GM19238 (cell line): Measurements from ENCODE around the gene HDGFL3.
"Not testable (repeated sequence)": the region's sequence is repeated elsewhere in the genome, so short reads cannot be mapped to it uniquely, and the experiment has no call there.

Experiments used
- DNase-seq: peaks from one replicate; pipeline ENCODE4 v3.0.0; 2011; ENCODE audit warnings: low spot score; ENCODE audit not compliant: insufficient read length

HDGFL3 gene

DNA sequence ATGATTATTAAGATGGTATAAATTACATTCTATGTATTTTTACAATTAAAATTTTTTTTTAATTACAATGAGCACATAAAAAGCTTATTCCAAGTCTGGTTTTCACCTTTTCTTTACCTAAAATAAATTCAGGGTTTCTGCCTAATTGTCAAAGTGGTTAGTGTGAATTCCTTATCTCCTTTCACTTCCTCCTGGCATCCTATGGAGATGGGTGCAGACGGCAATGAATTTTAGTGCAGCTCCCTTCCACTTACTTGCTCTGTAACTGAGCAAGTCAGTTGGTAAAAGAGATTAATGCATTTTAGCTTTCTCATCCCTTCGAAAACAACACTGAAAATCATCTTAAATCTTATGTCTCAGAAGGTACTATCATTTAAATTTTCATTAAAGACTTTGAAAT is 13.1 kb downstream of the HDGFL3 start:
- DNase-seq: no peak

DNA sequence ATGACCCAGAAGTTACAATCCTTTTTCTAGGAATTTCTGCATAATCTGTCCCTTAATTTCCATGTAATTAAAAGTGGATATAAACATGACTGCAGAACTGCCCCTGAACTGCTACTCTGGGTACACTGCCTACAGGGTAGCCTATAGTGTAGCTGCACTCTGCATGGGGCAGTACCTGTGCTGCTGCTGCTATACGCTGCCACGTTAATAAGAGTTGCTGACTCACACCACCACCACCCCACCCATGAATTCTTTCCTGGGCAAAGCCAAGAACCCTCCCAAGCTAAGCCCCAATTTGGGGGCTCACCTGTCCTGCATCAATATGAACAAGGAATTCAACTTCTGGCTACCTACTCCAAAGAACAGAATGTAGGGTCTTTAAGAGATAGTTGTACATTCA is 13.9 kb downstream of the HDGFL3 start:
- DNase-seq: no peak

DNA sequence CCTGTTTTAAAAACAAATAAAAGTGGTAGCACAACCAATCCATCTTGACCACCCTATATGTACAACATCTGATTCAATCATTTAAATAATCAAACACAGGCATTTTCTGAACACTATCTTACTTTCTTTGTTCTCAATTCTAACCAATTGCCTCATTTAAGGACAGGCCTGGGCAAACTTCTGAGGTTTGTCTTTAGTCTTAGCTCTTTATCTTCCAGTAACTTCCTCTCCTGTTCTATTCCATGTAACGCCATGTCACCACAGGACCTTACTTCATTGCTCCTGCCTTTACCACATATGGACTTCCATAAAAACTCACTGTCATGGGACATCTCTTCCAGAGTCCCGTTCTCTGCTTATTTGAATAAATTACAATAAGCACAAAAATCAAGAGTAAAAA is 14.9 kb downstream of the HDGFL3 start:
- DNase-seq: no peak

DNA sequence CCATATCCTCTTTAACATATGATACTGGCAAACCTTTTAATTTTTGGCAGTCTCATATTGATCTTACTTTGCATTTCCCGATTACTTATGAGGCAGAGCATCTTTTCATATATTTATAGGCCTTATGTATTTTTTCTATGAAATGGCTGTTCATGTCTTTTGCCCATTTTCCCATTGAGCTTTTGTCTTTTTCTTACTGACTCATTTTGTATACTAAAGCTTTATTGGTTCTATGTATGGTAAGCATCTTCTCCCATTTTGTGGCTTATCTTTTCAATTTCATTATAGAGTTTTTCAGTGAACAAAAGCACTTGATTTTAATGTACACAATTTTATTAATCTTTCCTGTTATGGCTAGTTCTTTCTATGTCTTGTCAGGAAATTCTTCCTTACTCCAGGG is 17.2 kb downstream of the HDGFL3 start:
- no peak for DNase-seq

DNA sequence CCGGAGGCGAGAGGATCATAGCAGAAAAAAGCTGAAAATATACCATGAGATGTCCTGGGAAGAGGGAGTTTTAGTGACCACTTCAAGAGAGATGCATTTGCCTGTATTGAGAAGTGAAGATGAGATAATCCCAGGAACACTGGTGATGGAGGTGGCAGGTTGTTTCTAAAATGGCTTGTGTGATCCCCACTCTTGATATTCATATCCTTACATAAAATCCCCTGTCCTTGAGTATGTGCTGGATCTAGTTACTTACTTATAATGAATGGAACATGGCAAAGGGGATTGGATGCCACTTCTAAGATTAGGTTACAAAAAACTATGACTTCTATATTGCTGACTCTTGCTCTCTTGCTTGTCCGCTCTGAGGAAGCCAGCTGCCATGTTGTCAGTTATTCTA is 22.1 kb downstream of the HDGFL3 start:
- DNase-seq: no peak

DNA sequence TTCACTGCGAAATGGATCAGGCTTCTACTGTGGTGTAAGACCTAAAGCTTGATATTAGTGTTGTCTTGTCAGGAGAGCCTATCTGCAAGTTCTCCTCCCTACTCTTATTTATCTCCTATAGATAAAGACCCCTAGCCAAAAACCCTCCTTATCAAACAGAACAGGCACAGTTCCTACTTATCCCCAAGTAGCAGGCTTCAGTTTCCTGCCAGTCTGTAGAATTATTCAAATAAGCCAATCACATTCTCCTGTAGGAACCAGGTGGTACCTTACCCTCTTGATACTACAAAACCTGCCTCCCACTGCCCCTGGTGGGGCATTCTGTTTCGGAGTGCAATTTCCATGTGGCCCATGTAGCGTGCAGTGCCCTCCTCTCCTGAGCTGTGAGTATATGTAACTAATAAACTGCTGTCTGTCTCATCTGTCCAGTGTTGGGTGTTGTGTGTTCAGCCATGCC is 28.7 kb downstream of the HDGFL3 start:
- no peak for DNase-seq

DNA sequence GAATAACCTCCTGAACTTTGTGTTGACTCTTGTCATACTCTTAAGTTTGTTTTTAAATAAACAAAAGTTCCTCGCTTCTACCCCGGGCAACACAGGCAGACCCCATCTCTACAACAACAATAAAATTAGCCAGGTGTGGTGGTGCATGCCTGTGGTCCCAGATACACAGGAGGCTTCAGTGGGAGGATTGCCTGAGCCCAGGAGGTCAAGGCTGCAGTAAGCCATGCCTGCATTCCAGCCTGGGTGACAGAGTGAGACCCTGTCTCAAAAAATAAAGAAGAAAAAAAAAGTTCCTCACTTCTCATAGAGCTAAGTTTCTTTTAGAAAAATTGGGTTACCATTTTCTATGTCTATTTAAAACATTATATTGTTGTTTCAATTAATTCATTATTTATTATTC is 29.2 kb downstream of the HDGFL3 start:
- DNase-seq: no peak

DNA sequence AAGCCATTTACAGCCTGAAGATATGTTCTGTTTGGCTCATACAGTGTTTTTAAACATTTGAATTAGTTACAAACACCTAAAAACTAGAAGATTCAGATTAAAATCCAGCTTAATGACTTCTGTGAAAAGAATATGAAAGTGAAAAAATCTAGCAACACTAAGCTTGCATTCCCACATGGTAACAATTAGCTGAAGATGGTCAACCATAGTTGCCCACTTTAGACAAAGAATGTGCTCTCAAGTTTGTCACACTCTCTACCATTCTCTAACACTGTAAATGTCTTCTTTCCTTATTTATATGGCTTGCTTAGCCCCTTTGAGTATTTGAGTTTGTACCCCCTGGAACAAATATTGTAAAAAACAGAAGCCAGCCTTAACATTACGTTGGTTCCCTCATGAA is 32.7 kb downstream of the HDGFL3 start:
- DNase-seq: no peak

DNA sequence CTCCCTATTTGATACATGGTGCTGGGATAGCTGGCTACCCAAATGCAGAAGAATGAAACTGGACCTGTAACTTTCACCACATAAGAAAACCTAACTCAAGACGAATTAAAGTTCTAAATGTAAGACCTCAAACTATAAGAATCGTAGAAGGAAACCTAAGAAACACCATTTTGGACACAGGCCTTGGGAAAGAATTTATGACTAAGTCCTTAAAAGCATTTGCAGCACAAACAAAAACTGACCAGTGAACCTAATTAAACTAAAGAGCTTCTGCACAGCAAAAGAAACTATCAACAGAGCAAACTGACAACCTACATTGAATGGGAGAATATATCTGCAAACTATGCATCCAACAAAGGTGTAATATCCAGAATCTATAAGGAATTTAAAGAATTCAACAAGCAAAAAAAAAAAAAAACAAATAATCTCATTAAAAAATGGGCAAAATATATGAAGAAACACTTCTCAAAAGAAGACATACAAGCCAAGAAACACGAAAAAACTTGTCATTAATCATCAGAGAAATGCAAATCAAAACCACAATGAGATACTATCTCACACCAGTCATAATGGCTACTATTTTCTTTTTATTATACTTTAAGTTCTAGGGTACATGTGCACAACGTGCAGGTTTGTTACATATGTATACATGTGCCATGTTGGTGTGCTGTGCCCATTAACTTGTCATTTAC is 37.0 kb downstream of the HDGFL3 start:
- no peak for DNase-seq

DNA sequence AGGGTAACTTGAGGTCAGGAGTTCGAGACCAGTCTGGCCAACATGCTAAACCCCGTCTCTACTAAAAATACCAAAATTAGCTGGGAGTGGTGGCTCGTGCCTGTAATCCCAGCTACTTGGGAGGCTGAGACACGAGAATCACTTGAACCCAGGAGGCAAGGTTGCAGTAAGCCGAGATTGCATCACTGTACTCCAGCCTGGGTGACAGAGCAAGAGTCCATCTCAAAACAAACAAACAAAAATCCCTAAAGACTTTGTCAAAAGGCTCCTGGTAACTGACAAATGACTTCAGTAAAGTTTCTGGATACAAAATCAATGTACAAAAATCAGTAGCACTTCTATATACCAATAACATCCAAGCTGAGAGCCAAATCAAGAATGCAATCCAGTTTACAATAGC is 38.0 kb downstream of the HDGFL3 start:
- DNase-seq: not testable (repeated sequence)

DNA sequence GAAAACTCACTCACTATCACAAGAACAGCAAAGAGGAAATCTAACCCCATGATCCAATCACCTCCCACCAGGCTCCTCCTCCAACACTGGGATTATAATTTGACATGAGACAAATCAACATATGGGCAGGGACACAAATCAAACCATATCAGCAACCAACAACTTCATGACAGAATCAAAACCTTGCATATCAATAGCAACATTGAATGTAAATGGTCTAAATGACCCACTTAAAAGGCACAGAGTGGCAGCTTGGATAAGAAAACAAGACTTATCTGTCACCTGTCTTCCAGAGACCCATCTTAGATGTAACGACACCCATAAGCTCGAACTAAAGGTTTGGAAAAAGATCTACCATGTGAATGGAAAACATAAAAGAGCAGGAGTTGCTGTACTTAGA is 40.8 kb downstream of the HDGFL3 start:
- no peak for DNase-seq

DNA sequence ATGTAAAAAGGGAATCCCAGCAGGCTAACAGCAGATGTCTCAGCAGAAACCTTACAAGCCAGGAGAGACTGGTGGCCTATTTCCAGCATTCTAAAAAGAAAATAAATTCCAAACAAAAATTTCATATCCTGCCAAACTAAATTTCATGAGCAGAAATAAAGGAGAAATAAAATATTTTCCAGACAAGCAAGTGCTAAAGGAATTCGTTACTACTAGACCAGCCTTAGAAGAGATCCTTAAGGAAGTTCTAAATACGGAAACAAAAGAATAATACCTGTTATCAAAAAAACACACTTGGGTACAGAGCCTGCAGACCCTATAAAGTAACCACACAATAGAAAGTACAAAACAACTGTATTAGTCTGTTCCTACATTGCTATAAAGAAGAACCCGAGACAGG is 41.4 kb downstream of the HDGFL3 start:
- DNase-seq: no peak

DNA sequence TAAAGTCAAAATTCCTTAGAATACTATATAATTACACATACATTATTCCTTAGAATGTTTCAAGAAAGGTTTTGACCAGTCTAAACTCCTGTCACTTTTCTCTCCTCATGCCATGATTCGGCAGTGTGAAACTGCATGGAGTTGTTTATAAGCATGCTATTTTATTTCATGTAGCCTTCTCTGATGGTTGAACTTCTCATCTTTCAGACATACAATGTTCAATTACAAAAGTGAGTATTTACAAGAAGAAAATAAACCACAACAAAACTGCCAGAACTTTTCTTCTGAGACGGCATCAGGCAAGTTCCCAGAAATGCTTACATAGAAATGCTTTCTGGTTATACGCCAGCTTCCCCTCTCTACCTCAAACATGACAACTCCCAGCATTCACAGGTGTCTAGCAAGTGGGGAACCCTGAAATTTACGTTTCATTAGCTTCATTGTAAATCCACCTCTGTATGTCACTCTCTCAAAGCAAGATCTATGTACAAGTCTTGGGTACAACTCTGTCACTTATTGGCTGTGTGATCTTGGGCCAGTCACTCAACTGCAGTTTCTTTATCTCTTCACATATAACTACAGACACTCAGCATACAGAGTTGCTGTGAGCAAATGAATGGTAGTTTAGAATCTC is 42.7 kb downstream of the HDGFL3 start:
- DNase-seq: no peak

DNA sequence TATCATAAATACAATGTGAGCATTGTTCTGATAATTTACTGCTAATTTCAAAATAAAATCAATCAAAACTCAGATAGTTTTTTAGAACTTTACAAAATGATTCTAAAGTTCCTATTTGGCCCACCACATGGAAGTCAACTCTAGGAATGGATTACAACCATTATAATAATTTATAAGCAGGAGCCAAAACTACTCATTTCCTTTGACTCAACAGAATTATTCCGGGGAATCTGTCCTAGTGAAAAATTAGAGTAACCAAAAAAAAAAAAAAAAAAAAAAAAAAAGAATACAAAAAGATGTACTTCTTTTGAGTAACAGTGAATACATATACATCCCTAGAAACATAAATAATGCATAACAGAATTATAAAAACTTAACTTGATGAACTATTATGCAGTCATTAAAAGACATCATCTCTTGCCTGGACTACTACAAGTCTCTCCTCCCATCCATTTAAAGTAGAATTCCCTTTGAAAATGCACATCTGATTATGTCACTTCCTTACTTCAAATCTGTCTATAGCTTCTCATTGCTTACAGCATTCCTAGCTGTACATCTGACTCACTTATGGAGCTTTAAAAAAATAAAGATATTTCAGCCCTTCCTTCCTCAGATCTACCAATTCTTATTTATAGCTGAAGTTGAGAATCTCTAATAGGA is 43.4 kb downstream of the HDGFL3 start:
- DNase-seq: no peak

DNA sequence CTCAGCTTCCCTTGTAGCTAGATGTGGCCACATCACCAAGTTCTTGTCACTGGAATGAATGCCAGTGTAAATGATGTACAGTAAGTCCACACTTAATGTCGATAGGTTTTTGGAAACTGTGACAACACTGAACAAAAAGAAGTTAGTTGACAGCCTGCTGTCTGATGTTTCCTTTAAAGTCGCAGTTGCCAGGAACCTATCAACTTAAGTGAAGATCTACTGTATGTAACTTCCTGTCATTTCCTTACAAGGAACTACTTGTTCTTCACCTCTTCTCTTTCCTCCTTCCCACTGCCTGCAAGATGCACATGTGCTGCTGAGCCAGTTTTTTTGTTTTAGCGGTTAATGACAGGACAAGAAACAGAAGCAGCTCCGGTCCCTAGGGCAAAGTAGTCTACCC is 44.6 kb downstream of the HDGFL3 start:
- no peak for DNase-seq

DNA sequence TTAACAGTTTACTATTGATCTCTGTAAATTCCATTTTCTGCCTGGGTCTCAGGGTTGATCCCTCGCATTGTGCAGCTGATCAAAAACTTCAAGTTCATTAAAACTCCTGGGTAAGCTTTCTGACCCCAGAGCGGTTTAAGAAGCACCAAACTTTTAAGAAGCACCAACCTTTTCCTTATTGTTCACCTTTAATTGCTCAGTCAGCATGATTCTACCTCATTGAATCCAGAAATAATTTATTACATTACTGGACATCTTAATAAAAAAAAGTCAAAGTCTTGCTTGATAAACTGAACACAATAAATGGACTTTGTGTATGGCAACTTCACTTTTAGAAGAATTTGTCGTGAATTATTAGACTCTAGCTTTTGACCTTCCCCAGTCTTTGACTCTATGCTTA is 46.9 kb downstream of the HDGFL3 start:
- no peak for DNase-seq

DNA sequence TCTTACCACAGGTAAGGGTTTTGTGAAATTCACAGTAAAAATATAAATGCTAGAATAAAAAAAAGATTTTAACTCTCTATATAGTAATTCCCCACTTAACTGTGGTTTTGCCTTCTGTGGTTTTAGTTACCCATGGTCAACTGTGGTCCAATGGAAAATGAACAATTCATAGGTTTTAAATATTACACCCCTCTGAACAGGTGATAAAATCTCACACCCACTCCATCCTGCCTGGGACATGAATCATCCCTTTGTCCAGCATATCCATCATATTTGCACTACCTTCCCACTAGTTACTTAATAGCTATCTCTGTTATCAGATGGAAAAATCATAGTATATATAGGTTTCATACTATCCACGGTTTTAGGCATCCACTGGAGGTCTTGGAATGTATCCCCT is 49.2 kb downstream of the HDGFL3 start:
- DNase-seq: no peak

DNA sequence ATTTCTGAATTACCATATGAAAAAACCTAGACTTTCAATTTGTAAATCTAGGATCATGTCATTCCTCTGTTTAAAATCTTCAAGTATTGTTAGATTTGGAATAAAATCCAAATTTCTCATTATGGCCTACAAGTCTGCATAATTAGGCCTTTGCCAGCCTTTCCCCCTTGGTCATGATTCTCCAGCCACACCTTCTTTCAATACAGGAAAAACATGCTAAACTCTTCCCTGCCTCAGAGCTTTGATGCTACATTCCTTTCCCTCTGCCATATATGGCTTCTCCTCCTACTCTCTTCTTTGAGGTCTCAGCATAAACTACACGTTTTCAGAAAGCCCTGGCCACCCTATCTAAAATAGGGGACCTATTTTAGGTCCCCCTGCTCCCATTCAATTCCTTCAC is 51.7 kb downstream of the HDGFL3 start:
- no peak for DNase-seq

DNA sequence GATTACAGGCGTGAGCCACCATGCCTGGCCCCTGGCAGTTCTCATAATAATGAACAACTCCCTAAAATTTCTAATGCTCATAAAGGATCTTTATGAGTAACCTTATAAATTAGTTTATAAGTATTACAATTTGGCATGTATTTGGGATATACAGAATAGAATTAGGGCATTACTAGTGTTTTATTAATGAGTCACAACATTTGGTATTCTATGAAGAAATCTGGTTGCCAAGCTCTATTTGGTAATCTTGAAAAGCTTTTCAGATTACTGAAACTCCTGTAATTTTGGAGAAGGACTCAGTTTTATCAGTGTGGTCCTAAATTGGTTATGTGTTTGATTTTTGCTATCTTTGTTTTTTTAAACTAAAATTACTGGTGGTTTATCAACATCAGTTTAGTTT is 54.3 kb downstream of the HDGFL3 start:
- no peak for DNase-seq

DNA sequence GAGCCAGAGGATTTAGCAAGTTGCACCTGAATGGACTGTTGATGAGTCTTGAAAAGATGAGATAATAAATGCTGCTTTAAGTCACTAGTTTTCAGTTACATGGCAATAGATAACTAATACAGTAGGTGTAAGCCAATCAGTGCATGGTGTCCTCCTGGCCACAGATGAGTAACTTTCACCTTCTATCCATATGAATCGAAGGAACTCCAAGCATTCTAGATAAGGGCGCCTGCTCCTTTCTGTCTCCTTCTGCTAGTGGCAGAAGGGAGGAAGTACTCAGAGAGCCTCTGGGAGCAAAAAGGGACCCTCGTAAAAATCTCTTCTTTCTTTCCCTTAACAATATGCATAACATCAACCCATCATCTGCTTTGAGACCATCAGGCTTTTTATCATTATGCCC is 62.9 kb downstream of the HDGFL3 start:
- no peak for DNase-seq

DNA sequence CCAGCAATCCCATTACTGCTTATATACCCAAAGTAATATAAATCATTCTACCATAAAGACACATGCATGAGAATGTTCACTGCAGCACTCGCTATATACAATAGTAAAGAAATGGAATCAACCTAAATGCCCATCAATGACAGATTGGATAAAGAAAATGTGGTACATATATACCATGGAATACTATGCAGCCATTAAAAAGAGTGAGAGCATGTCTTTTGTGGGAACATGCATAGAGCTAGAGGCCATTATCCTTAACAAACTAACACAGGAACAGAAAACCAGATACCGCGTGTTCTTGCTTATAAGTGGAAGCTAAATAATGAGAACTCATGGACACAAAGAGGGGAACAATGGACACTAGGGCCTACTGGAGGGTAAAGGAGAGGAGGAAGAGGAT is 65.5 kb downstream of the HDGFL3 start:
- DNase-seq: not testable (repeated sequence)

DNA sequence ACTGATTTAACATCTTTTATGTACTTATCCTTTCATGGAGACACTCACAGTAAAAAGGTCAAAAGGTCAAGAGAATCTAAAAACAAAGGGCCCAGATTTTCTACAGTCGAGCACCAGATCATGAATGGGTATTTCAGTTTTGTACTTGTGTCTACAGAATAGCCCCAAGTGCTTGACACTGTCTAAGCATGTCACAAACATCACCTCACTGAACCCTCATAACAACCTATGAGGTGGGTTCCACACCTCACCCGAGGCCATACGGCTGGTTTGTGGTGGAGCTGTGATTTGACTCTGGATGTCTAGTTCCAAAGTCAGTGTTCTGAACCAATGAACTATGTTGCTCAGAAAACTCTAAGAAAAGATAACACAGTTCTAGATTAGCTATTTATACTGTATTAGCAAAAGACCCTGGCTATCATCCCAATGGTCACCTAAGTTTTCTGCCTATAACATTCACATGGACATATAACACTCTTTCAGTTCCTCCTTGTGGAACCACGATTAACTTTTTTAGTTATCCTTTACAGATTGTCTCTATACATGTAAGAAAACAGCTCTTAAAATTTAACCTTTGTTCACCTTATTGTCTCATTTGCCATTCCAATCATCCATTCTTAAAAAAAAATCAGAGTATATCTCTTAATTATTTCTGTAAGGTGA is 74.6 kb downstream of the HDGFL3 start:
- DNase-seq: no peak
